Measurements from ENCODE around the gene ATG7.

ATG7 gene

DNA sequence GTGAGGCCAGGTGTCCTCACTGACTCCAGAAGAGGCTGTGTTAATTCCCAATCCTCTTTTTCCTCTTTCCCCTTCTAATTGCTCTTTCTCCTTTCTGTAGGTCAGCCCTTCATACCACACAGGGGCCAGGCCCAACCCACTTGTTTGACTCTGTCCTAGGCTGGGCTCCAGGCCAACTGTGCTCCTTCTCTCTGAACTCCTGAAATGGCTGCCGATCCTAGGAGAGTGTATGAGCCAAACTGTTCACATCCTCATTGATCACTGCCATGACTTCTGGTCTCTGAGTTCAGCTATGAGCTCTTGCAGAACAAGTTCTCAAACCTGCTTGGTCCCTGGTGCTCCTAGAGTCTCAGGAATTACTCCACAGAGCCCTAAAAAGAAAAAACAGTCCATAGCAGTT, 226.4 kb downstream of the ATG7 start (continued):
- TF ChIP-seq, protein P1, sequence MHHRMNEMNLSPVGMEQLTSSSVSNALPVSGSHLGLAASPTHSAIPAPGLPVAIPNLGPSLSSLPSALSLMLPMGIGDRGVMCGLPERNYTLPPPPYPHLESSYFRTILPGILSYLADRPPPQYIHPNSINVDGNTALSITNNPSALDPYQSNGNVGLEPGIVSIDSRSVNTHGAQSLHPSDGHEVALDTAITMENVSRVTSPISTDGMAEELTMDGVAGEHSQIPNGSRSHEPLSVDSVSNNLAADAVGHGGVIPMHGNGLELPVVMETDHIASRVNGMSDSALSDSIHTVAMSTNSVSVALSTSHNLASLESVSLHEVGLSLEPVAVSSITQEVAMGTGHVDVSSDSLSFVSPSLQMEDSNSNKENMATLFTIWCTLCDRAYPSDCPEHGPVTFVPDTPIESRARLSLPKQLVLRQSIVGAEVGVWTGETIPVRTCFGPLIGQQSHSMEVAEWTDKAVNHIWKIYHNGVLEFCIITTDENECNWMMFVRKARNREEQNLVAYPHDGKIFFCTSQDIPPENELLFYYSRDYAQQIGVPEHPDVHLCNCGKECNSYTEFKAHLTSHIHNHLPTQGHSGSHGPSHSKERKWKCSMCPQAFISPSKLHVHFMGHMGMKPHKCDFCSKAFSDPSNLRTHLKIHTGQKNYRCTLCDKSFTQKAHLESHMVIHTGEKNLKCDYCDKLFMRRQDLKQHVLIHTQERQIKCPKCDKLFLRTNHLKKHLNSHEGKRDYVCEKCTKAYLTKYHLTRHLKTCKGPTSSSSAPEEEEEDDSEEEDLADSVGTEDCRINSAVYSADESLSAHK (tag by site-specific recombination; IDR thresholded peaks at IDR 0.05) = no peak
- no peak for TF ChIP-seq RBAK (tag by site-specific recombination; IDR thresholded peaks at IDR 0.05)
- TF ChIP-seq, protein P2, sequence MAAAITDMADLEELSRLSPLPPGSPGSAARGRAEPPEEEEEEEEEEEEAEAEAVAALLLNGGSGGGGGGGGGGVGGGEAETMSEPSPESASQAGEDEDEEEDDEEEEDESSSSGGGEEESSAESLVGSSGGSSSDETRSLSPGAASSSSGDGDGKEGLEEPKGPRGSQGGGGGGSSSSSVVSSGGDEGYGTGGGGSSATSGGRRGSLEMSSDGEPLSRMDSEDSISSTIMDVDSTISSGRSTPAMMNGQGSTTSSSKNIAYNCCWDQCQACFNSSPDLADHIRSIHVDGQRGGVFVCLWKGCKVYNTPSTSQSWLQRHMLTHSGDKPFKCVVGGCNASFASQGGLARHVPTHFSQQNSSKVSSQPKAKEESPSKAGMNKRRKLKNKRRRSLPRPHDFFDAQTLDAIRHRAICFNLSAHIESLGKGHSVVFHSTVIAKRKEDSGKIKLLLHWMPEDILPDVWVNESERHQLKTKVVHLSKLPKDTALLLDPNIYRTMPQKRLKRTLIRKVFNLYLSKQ (tag by site-specific recombination; IDR thresholded peaks at IDR 0.05; ENCODE audit: borderline replicate concordance) = no peak
- TF ChIP-seq, protein P3, sequence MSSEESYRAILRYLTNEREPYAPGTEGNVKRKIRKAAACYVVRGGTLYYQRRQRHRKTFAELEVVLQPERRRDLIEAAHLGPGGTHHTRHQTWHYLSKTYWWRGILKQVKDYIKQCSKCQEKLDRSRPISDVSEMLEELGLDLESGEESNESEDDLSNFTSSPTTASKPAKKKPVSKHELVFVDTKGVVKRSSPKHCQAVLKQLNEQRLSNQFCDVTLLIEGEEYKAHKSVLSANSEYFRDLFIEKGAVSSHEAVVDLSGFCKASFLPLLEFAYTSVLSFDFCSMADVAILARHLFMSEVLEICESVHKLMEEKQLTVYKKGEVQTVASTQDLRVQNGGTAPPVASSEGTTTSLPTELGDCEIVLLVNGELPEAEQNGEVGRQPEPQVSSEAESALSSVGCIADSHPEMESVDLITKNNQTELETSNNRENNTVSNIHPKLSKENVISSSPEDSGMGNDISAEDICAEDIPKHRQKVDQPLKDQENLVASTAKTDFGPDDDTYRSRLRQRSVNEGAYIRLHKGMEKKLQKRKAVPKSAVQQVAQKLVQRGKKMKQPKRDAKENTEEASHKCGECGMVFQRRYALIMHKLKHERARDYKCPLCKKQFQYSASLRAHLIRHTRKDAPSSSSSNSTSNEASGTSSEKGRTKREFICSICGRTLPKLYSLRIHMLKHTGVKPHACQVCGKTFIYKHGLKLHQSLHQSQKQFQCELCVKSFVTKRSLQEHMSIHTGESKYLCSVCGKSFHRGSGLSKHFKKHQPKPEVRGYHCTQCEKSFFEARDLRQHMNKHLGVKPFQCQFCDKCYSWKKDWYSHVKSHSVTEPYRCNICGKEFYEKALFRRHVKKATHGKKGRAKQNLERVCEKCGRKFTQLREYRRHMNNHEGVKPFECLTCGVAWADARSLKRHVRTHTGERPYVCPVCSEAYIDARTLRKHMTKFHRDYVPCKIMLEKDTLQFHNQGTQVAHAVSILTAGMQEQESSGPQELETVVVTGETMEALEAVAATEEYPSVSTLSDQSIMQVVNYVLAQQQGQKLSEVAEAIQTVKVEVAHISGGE (tag by site-specific recombination; conservative IDR thresholded peaks at IDR 0.05; ENCODE audit: low read depth) = no peak
- no peak for TF ChIP-seq SALL2 (tag by site-specific recombination; IDR thresholded peaks at IDR 0.05; ENCODE audit: borderline replicate concordance)
- TF ChIP-seq, protein P4, sequence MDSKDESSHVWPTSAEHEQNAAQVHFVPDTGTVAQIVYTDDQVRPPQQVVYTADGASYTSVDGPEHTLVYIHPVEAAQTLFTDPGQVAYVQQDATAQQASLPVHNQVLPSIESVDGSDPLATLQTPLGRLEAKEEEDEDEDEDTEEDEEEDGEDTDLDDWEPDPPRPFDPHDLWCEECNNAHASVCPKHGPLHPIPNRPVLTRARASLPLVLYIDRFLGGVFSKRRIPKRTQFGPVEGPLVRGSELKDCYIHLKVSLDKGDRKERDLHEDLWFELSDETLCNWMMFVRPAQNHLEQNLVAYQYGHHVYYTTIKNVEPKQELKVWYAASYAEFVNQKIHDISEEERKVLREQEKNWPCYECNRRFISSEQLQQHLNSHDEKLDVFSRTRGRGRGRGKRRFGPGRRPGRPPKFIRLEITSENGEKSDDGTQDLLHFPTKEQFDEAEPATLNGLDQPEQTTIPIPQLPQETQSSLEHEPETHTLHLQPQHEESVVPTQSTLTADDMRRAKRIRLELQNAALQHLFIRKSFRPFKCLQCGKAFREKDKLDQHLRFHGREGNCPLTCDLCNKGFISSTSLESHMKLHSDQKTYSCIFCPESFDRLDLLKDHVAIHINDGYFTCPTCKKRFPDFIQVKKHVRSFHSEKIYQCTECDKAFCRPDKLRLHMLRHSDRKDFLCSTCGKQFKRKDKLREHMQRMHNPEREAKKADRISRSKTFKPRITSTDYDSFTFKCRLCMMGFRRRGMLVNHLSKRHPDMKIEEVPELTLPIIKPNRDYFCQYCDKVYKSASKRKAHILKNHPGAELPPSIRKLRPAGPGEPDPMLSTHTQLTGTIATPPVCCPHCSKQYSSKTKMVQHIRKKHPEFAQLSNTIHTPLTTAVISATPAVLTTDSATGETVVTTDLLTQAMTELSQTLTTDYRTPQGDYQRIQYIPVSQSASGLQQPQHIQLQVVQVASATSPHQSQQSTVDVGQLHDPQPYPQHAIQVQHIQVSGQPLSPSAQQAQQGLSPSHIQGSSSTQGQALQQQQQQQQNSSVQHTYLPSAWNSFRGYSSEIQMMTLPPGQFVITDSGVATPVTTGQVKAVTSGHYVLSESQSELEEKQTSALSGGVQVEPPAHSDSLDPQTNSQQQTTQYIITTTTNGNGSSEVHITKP (tag by site-specific recombination; IDR thresholded peaks at IDR 0.05) = peak; percentile 16; the same call in 1 of the 2 replicates
- TF ChIP-seq SETDB1 (IDR thresholded peaks at IDR 0.05; ENCODE audit: insufficient read length, low read length) = no peak

DNA sequence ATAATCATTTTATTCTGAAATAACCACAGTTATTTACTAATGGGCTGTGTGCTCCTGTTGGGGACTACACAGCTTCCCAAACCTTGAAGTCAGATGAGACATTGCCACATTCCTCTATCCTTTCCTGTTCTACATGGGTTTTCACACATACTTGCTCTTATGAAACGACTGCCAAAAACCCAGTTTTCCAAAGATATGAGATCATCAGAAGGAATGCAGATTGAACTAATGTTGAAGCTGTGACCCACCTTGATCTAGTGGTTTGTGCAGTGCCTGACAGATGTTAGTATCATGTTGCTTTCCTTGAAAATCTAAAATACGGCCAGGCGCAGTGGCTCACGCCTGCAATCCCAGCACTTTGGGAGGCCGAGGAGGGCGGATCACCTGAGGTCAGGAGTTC, 226.9 kb downstream of the ATG7 start:
- Histone ChIP-seq H3K4me1 (ENCODE audit: control insufficient read depth, insufficient read depth, low read length) (peaks cover 15% of the 10 kb centered on the region), H3K36me3 (ENCODE audit: control insufficient read depth in 2 of 2, insufficient read depth in 1 of 2, low read length in 2 of 2) (no peaks in the 10 kb centered on the region), H3K27ac (ENCODE audit: extremely low read depth, low read depth, low read length) (no peak overlapping the region; the same call in 1 of the 2 replicates), H3K9me3 (ENCODE audit: control insufficient read depth, insufficient read depth, low read depth, low read length) (no peaks in the 10 kb centered on the region), H3K4me3 (ENCODE audit: low read depth, low read length) (no peak overlapping the region)
- TF ChIP-seq, protein P4 (tag by site-specific recombination; IDR thresholded peaks at IDR 0.05) = peak; percentile 65
- TF ChIP-seq ZNF335 (tag by site-specific recombination; conservative IDR thresholded peaks at IDR 0.05) = peak; percentile 61
- TF ChIP-seq ZNF660 (tag by site-specific recombination; IDR thresholded peaks at IDR 0.05) = 0 out of 2 replicates have a peak, but pooled peaks have one; percentile 10
- TF ChIP-seq, protein P5, sequence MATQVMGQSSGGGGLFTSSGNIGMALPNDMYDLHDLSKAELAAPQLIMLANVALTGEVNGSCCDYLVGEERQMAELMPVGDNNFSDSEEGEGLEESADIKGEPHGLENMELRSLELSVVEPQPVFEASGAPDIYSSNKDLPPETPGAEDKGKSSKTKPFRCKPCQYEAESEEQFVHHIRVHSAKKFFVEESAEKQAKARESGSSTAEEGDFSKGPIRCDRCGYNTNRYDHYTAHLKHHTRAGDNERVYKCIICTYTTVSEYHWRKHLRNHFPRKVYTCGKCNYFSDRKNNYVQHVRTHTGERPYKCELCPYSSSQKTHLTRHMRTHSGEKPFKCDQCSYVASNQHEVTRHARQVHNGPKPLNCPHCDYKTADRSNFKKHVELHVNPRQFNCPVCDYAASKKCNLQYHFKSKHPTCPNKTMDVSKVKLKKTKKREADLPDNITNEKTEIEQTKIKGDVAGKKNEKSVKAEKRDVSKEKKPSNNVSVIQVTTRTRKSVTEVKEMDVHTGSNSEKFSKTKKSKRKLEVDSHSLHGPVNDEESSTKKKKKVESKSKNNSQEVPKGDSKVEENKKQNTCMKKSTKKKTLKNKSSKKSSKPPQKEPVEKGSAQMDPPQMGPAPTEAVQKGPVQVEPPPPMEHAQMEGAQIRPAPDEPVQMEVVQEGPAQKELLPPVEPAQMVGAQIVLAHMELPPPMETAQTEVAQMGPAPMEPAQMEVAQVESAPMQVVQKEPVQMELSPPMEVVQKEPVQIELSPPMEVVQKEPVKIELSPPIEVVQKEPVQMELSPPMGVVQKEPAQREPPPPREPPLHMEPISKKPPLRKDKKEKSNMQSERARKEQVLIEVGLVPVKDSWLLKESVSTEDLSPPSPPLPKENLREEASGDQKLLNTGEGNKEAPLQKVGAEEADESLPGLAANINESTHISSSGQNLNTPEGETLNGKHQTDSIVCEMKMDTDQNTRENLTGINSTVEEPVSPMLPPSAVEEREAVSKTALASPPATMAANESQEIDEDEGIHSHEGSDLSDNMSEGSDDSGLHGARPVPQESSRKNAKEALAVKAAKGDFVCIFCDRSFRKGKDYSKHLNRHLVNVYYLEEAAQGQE (tag by site-specific recombination; IDR thresholded peaks at IDR 0.05) = no peak
- ChIA-PET CTCF (no interaction called here), POLR2A (no interaction called here)
